HG03575 (cell line): ENCODE measurements around the gene MSRB1.
"Not testable (repeated sequence)": the region's sequence is repeated elsewhere in the genome, so short reads cannot be mapped to it uniquely, and the experiment has no call there.

Source experiments
- ATAC-seq: cut with Tn5 transposase; IDR thresholded peaks from one replicate; pipeline ENCODE4 v1.9.1; 2021; ENCODE audit not compliant: unreplicated experiment, insufficient number of reproducible peaks, low FRiP score; ENCODE audit errors: extremely low read depth

Gene MSRB1

DNA sequence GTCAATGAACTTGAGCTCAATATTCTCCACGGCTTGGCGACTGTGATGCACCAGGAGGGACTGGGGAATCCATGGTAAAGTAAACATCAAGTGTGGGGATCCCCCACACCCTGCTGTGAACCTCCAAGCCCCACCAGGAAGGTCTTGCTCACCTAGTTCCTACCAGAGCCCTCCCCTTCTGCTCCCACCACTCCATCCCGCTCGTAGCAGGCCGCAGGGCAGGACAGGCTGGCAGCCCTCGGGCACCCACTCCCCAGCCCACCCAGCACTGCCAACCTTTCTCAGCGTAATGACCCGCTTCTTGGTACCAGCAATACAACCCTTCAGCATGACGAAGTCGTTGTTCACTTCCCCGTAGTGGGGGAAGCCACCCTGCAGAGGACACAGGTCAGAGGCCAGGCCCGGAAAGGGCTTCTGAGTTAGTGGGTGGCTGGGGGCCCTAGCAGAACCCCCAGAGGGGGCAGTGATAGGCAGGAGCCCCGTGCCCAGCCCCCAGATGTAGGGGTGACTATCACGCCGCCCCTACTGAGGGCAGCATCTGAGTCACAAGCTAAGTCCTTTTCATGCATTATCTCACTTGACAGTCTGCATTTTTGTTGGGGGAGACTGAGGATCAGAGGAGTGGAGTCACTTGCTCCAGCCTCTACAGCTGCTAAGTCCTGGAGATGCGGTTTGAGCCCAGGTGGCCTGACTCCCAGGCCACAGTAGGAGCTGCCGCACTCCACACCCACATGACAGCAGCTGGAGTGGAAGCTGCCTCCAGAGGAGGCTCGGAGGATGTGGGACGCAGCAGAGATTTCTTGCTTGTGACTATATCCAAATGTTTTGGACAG, 2.8 kb upstream of the MSRB1 start:
- ATAC-seq = no peak

DNA sequence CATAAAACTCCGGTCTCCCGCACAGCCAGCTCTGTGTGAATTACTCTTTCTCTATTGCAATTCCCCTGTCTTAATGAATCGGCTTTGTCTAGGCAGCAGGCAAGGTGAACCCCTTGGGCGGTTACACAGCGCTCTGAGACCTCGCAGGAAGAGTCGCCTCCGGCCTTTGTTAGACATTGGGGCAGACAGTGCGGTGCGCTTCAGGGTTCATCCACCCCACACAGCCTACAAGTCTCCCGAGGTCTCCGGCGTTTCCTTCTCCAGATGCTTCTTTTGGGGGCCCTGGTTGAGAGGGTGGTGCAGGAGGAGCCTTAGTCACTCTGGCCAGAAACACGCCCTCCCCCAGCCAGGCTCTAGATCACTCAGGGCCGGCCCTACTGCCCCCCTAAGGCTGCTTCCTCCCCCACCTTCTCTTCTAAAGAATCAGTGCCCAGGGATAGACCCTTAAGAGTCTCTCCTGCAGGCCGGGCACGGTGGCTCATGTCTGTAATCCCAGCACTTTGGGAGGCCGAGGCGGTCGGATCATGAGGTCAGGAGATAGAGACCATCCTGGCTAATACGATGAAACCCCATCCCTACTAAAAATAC, 1.7 kb upstream of the MSRB1 start:
- ATAC-seq = no peak

- ATAC-seq = no peak
Observed at GRCh38 chr16:1942047-1942809, 771 bp downstream of the MSRB1 start.

DNA sequence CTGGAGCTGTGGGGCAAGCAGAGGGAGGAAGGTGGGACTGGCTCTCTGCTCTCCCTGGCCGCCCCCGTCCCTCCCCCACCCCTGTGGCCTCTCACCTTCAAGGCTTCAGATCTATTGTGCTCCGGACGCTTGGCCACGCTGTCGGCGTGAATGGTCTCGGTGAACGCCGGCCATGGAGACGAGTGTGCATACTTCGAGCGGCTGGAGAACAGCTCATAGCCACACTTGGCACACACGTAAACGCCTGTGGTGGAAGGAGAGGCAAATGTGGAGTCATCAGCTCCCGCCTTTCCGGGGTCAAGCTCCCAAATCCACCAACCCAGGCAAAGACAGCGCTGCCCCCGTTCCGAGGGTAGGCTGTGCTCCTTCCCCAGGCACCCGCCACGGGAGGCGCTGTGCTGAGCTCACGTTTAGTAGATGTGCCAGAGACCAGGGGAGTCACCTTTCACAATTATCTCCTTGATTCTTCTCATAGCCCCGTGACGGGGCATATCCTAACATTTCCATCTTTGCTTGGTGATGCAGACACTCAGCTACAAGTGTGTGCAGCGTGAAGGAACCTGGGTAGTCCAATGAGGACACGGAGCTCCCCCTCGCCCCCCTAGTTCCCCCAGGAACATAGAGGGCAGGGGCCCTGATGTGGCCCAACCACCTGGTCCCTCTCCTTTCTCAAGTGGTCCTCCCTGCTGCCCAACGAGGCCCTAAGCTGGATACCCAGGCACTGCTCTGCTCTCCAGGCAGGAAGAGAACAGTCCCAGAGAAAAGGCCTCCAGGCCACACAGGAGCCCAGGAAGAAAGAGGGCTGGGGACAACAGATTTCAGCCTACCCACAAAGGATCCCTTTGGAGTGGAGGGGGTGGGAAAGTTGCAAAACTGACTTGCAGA, 1.6 kb downstream of the MSRB1 start:
- no peak for ATAC-seq

DNA sequence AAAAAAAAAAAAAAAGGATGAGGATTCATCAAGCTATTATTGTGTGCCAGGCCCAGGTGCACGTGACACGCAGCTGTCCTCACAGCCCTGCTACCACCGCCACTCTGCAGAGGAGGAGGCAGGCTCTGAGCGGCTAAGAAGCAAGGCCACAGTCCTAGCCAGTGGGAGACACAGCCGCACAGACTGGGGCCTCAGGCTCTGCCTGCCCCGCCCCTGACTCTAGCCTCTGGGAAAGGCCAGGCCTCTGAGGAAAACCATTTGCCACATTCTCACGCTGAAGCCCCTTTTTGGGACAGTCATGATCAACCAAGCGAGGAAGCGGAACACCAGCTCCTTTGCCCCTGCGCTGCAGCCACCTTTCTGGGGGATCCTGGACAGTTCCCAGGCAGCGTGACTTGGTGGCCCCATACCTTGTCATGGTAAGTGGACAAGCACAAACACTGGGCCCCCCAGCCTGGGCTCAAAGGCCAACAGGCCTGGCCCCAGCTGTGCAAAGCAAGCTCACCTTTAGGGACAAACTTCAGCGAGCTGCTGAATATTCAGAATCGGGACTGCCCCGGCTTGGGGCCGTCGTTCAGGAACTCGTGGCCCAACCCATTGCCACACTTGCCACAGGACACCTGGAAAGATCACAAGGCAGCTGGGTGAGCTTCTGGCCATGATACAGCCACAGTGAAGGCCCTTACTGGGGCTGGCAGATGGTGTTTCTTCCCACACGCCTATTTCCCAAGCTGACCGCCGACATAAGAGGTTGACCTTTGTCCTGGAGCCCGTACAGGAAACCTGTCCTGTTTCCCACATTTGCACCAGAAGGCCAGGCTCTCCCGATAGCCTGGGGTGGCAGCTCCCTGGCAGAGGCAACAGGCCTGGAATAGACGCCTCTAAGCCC, 2.5 kb downstream of the MSRB1 start:
- no peak for ATAC-seq

DNA sequence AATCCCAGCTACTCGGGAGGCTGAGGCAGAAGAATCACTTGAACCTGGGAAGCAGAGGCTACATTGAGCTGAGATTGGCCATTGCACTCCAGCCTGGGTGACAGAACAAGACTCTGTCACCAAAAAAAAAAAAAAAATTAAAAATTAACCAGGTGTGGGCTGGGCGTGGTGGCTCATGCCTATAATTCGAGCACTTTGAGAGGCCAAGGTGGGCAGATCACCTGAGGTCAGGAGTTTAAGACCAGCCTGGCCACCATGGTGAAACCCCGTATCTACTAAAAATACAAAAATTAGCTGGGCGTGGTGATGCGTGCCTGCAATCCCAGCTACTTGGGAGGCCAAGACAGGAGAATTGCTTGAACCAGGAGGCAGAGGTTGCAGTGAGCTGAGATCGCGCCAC, 3.2 kb downstream of the MSRB1 start:
- not testable (repeated sequence) for ATAC-seq

DNA sequence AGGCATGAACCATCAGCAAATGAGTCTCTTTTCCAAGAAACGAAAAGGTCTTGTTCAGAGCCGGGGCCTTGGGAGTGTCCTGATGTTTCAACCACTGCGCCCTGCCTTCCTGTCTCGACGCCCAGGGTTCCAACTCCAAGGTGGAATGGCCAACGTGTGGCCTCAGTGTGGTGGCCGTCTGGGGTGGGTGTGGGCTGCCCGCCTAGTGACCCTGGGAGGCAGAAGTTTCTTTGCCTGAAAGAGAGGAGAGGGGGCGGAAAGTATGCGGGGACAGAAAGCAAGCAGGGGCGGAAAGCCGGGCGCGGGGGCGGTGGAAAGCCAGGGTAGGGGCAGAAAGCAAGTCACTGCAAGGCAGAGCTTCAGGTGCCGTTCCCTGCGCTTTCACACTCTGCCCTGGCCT, 4.1 kb downstream of the MSRB1 start:
- no peak for ATAC-seq

DNA sequence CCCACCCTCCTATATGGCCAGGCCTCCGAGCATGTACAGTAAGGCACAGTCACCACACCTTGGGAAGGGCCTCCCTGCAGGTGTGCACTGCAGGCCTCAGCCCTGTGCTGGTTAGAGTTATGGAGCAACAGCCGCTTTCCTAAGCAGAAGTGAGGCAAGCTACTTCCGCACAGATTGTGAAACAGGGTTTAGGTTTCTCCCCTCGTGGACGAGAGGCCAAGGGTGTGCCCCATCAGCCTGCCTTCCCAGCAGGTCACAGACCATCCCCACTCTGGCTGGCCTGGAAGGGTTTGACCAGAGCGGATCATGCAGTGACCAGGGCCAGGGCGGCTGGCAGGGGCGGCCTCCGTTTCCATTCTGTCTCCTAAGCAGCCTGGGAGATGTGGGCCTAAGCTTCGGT, 4.7 kb downstream of the MSRB1 start:
- ATAC-seq = no peak

DNA sequence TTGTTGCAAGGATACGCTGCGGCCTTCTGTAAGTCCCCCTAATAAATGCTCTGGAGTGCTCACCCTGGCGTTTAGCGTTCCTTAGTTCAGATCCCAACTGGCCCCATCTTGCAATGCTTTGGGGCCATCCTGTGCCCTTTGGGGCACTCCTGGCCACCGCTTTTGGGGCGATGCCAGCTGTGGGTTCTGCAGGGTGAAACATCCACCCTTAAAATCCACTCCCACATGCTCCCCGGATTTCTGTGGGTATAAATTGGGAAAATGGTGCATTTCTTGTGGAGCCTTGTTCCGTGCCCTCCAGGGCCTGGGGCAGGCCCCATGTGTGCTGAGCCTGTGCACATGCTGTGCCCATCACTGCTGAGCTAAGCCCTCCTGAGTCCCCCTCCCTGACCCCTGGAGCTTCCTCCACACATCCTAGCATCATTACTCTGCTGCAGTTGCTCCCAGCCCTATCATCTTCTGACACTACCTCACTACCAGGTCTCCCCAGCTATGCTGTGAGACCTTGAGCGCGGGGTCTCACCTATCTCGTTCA, 6.0 kb downstream of the MSRB1 start:
- ATAC-seq = no peak

GRCh38 chr16:1933097-1933661, 9.8 kb downstream of the MSRB1 start:
- no peak for ATAC-seq

DNA sequence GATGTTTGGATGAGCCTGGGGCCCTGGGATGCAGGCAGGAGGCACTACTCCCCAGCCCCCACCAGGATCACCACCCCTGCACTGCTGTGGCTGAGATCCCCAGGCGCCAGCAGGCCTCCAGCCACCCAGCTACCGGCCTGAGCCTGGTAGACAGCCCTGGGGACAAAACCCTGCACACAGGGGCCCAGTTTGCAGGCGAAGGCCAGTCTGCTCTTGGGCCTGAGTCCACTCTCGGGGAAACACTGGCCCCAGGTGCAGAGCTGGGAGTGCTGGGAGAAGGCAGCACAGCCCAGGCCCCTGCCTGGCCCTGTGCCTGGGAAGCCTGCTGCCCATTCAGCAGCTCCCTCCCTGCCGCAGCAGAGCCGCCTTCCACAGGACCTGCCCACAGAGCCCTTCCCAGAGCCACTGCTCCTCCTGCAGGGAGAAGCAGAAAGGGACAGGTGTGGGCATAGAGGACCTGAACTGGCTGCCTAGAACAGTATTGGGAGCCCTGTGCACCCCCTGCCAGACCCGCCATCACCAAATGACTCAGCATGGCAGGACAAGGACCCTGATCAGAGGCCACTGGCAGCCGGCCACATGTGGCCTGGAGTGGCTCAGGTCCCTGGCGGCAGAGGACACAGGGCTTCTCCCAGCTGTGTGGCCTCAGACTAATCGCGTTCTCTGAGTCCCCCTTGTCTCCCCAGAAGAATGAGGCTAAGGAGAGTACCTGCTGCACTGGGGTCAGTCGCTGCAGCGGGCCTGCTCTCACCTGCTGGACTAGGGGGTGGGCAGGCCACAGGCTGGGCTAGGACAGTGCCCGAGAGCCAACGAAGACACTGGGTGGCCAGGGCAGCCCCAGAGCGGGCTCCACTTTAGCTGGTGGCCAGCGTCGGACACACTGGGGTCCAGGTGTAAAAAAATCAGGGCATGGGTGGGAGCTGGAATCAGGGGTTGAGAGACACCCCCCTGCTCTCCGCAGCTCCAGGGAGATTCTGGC, 10.7 kb downstream of the MSRB1 start:
- no peak for ATAC-seq

GRCh38 chr16:1930338-1930720, 12.7 kb downstream of the MSRB1 start:
- no peak for ATAC-seq

DNA sequence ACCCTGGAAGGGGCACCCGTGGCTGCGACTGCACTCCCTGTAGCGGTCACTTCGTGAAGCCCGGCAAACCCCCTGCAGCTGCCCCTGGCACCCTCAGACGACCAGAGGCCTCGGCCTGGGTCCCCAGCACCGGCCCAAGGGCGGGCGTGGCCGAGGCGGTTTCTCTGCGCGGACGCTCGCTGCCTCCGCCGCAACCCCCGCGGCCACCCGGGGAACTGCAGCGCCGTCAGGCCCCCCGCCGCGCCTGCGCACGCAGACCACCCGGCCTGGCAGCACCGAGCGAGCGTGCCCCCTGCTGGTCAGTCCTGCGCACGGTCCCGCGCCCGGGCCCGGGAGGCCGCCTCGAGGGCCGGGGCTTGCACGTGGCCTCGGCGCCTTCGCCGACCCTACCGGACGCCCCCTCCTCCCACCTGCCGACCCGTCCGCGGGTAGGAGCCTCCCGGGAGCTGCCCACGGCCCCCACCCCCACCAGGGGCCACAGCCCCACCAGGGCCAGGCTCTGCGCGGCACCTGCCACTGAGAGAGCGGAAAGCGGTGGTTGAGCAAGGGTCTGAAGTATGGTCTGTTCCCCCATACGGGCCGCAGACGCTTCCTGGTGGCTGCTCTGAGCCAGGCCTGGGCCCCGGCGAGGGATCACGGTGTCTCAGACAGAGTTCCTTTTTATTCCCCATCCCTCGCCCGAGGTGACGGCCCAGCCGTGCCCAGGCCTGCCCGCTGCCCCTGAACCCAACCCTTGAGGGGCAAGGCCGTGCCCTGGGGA, 13.2 kb downstream of the MSRB1 start:
- no peak for ATAC-seq

DNA sequence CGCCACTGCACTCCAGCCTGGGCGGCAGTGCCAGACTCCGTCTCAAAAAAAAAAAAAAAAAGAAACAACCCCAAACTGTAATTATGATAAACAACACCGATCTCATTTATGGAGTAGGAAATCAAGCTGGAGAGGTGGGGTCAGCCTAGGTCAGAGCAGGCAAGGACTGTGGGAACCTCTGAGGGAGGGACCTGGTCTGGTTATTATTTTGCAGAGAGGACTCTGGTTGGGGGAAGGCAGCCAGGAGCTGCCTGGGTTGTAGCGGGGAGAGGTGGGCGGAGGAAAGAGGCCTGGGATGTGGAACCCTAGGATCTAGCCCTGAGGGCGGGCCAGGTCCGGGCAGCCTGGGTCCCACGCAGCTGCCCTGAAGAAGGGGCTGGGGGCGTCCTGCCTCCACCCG, 13.9 kb downstream of the MSRB1 start:
- ATAC-seq = no peak

- no peak for ATAC-seq
Observed at GRCh38 chr16:1926271-1926670, 16.7 kb downstream of the MSRB1 start.

DNA sequence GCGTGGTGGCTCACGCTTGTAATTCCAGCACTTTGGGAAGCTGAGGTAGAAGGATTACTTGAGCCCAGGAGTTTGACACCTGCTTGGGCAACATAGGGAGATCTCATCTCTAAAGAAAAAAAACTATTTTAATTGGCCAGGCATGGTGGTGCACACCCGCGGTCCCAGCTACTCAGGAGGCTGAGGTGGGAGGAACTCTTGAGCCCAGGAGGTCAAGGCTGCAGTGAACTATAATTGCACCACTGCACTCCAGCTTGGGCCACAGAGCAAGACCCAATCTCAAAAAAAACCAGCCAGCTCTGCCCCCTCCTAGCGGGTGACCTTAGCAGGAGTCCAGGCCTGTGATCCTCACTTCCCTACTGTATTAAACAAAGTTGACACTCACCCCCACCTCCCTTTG, 18.9 kb downstream of the MSRB1 start:
- ATAC-seq = no peak
